ENCODE results near the gene ZFYVE21.

The ZFYVE21 gene

GRCh38 chr14:103707329-103708263 is 8.0 kb upstream of the ZFYVE21 start:
- no peaks in the 10 kb centered on the region for H3K27me3 ChIP-seq (ENCODE audit: control insufficient read depth, low read length)
- no peak for TF ChIP-seq EZH2phosphoT487 (IDR thresholded peaks at IDR 0.05; ENCODE audit: borderline replicate concordance, low read length)
- no peak for TF ChIP-seq CTCF (IDR thresholded peaks at IDR 0.05; ENCODE audit: low read depth, low read length, poor library complexity, severe bottlenecking)
- H3K4me2 ChIP-seq (ENCODE audit: low read length): no peak overlapping the region
- no peaks in the 10 kb centered on the region for H3F3A ChIP-seq (ENCODE audit: control insufficient read depth, insufficient read depth)
- no peaks in the 10 kb centered on the region for H3K9me3 ChIP-seq (ENCODE audit: control insufficient read depth, insufficient read depth, low read length)
- H4K20me1 ChIP-seq (ENCODE audit: control insufficient read depth, insufficient read depth, low read depth, low read length): no peaks in the 10 kb centered on the region; the same call in 1 of the 2 replicates
- H3K4me1 ChIP-seq (ENCODE audit: control insufficient read depth, low read length): peaks cover 13% of the 10 kb centered on the region
- H3K36me3 ChIP-seq (ENCODE audit: control insufficient read depth, low read length): peaks cover 93% of the 10 kb centered on the region
- peaks cover 39% of the 10 kb centered on the region for H3K79me2 ChIP-seq (ENCODE audit: control insufficient read depth, low read length)
- no peak overlapping the region for H3K4me3 ChIP-seq (ENCODE audit: low read length)
- H3K9me2 ChIP-seq (replicated peaks; ENCODE audit: control insufficient read depth, low read length): no peaks in the 10 kb centered on the region
- no peak overlapping the region for H3K27ac ChIP-seq (ENCODE audit: low read depth, low read length)

- no peaks in the 10 kb centered on the region for H3F3A ChIP-seq (ENCODE audit: control insufficient read depth, insufficient read depth)
- H3K4me3 ChIP-seq (ENCODE audit: low read length): no peak overlapping the region
- no peaks in the 10 kb centered on the region for H3K9me3 ChIP-seq (ENCODE audit: control insufficient read depth, insufficient read depth, low read length)
- H3K27me3 ChIP-seq (ENCODE audit: control insufficient read depth, low read length): no peaks in the 10 kb centered on the region
- peaks cover 51% of the 10 kb centered on the region for H3K79me2 ChIP-seq (ENCODE audit: control insufficient read depth, low read length)
- no peak for TF ChIP-seq CTCF (IDR thresholded peaks at IDR 0.05; ENCODE audit: low read depth, low read length, poor library complexity, severe bottlenecking)
- TF ChIP-seq EZH2phosphoT487 (IDR thresholded peaks at IDR 0.05; ENCODE audit: borderline replicate concordance, low read length): no peak
- H4K20me1 ChIP-seq (ENCODE audit: control insufficient read depth, insufficient read depth, low read depth, low read length): no peaks in the 10 kb centered on the region; the same call in none of the 2 replicates
- H3K4me2 ChIP-seq (ENCODE audit: low read length): no peak overlapping the region
- H3K4me1 ChIP-seq (ENCODE audit: control insufficient read depth, low read length): peaks cover 12% of the 10 kb centered on the region
- peaks cover 93% of the 10 kb centered on the region for H3K36me3 ChIP-seq (ENCODE audit: control insufficient read depth, low read length)
- no peak overlapping the region for H3K27ac ChIP-seq (ENCODE audit: low read depth, low read length)
- no peaks in the 10 kb centered on the region for H3K9me2 ChIP-seq (replicated peaks; ENCODE audit: control insufficient read depth, low read length)
Measured at GRCh38 chr14:103708750-103709187, 6.8 kb upstream of the ZFYVE21 start.

GRCh38 chr14:103709814-103710213 is 5.8 kb upstream of the ZFYVE21 start:
- Histone ChIP-seq H4K20me1 (ENCODE audit: control insufficient read depth, insufficient read depth, low read depth, low read length) (no peaks in the 10 kb centered on the region; the same call in none of the 2 replicates), H3K4me1 (ENCODE audit: control insufficient read depth, low read length) (peaks cover 17% of the 10 kb centered on the region), H3K79me2 (ENCODE audit: control insufficient read depth, low read length) (peaks cover 61% of the 10 kb centered on the region), H3F3A (ENCODE audit: control insufficient read depth, insufficient read depth) (no peaks in the 10 kb centered on the region), H3K4me2 (ENCODE audit: low read length) (no peak overlapping the region), H3K4me3 (ENCODE audit: low read length) (no peak overlapping the region), H3K27ac (ENCODE audit: low read depth, low read length) (no peak overlapping the region), H3K36me3 (ENCODE audit: control insufficient read depth, low read length) (peaks cover 94% of the 10 kb centered on the region), H3K9me2 (replicated peaks; ENCODE audit: control insufficient read depth, low read length) (no peaks in the 10 kb centered on the region), H3K9me3 (ENCODE audit: control insufficient read depth, insufficient read depth, low read length) (no peaks in the 10 kb centered on the region), H3K27me3 (ENCODE audit: control insufficient read depth, low read length) (no peaks in the 10 kb centered on the region)
- no peak for TF ChIP-seq CTCF (IDR thresholded peaks at IDR 0.05; ENCODE audit: low read depth, low read length, poor library complexity, severe bottlenecking)
- TF ChIP-seq EZH2phosphoT487 (IDR thresholded peaks at IDR 0.05; ENCODE audit: borderline replicate concordance, low read length): no peak

Measured in DOHH2 (cell line).